Right ventricle myocardium inferior (tissue), 1 donor: ENCODE results near the gene ITPA. TPM values are rescaled to one million over a fixed set of nuclear protein-coding genes. Genes with fewer than 3 reads are reported as not detected.
A peak's percentile ranks its signal among the peaks of the same experiment; 100 is the strongest.

Source experiments
- ATAC-seq: fragments of 200-7000 bp; cut with Tn5 transposase; one replicate; pipeline ENCODE4 v1.9.1; 2020; ENCODE audit warnings: mild to moderate bottlenecking, moderate library complexity
- DNase-seq: peaks from one replicate; pipeline ENCODE4 v3.0.0; 2021; ENCODE audit errors: missing footprints
- intact Hi-C: fragments of 100-400 bp; cut with DNase I; formaldehyde crosslinking; loops from one replicate; pipeline ENCODE4 v1.11.0; 2022
- total RNA-seq: library from RNA; stranded (reverse); fragmentation: NEBNext Ultra II Directional; extraction: Animal tissue kit (Norgen Biotek cat#: 25700); gene quantifications from one replicate; pipeline ENCODE4 v1.2.1, GENCODE V29; 2021
- donor health status: DM: no; HTN: yes; CAD: no; lungs with severe emphysema.

The ITPA gene
- total RNA-seq, 1 donor from 2014 or later: 21.4 TPM

DNA sequence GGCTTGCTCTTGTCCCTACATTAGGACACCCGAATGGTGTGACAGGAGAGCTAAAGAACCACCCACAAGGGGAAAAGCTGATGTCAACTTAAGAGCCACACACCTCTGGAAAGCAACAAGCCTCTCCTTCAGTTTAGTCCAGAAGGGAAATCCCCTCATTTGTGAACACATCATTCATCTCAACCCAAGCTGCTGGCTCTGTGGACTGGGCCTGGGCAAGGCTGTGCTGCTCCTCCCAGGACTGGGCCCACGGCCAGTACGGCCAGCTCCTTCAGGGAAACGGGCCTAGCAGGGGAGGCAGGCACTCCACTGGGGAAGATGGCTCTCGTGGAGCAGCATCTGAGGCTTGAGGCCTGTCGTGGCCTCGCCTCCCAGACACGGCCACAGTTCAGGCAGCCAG lies 42.5 kb downstream of the ITPA start:
- intact Hi-C loops: no loop called here
- peak; percentile 65 for ATAC-seq
- DNase-seq: no peak

DNA sequence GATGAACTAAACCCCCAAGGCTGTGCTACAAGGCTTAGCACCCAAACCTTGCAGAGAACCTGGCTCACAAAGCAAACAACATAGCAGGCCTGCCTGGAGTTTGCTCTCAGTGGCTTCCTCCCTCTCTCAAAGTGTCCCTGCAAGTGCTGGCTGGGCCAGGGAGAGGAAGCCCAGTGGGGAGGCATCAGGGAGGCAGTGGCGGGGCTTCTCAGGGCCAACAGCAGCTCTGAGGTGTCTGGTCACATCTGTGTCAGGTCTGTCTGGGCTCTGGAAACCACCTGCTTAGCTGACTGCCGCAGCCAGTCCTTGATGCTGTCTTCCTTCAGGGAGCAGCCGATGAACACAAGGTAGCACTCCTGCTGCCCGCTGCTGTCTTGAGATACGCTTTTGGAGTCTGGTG lies 46.4 kb downstream of the ITPA start:
- intact Hi-C loops: loop anchor here (1.0 kb wide), 1 partner anchor 13 kb away; no protein-coding TSS in a partner anchor
- DNase-seq: no peak

DNA sequence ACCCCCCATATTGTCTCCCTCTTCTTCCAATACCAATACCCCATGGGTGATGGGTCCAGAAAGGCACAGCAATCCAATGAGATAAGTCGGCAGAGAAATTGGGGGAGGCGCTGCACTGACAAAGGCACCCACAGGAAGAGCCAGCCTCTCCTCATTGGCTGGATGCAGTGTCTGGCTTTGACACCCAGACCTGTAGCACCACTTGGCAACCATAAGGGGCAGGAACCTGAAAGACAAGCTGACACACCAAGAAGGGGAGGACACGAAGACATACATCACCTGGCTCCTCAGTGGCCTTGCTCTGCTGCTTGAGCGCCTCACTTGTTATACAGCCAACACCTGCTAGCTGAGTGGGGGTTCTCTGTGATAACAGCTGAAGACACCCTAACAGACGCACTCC lies 49.1 kb downstream of the ITPA start:
- no peak for ATAC-seq
- intact Hi-C loops: no loop called here
- no peak for DNase-seq

More for the DNA sequence above, 46.4 kb downstream of the ITPA start:
- no peak for ATAC-seq

DNA sequence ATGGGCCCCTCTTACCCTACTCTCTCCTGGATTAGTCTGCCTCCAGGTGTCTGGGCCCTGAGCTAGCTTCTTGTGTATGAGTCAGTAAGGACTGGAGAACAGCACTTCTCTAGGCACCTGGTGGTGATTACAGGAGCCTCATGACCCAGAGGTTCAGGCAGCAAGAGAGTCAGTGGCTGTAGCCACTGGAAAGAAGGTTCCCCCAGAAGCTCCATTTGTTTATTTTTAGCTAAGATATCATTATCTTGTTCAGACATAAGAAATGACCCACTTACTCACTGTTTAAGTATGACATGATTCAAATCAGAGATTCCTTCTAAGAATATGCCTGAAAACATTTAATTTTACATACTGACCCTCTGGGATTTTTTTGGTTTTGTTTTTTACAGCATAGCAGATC lies 53.3 kb downstream of the ITPA start:
- no peak for DNase-seq
- intact Hi-C loops: no loop called here
- no peak for ATAC-seq

DNA sequence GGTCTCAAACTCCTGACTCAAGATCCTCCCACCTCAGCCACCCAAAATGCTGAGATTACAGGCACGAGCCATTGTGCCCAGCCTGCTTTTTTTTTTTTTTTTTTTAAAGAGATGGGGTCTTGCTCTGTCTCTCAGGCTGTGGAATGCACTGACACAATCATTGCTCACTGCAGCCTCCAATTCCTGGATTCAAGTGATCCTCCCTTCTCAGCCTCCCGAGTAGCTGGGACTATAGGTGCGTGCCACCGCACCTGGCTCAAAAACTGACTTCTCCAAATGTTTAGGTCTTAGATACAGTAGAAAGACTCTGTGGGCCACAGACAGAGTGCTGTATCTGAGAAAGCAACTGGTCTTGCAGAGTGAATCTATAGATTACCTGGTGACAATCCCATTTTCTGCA lies 60.8 kb downstream of the ITPA start:
- no peak for ATAC-seq
- no peak for DNase-seq
- intact Hi-C loops: loop anchor here (10.0 kb wide), 1 partner anchor 45 kb away; no protein-coding TSS in a partner anchor

DNA sequence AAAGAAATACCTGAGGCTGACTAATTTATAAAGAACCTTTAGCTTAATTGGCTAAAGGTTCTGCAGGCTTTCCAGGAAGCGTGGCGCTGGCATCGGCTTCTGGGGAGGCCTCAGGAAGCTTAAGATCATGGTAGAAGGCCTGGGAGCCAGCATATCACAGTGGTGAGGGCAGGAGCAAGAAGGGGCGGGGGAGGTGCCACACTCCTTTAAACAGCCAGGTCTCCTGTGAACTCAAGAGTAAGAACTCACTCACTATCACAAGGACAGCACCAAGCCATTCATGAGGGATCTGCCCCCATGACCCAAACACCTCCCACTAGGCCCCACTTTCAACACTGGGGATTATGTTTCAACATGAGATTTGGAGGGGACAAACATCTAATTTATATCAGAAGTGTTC lies 64.1 kb downstream of the ITPA start:
- intact Hi-C loops: loop anchor here (10.0 kb wide), 1 partner anchor 49 kb away; no protein-coding TSS in a partner anchor

More for the DNA sequence above, 64.1 kb downstream of the ITPA start:
- DNase-seq: no peak
- no peak for ATAC-seq

Other genes with a start within 250 kb of the ITPA start
- not detected for gene GNRH2, start 165.9 kb upstream of the ITPA start, total RNA-seq
- gene MRPS26, start 163.4 kb upstream of the ITPA start, total RNA-seq: 52.2 TPM
- gene OXT, start 137.9 kb upstream of the ITPA start, total RNA-seq: 0.54 TPM
- gene AVP, start 124.8 kb upstream of the ITPA start, total RNA-seq: 0.84 TPM
- gene FASTKD5, start 49.6 kb upstream of the ITPA start, total RNA-seq: 27.9 TPM
- gene UBOX5, start 49.6 kb upstream of the ITPA start, total RNA-seq: 2.4 TPM
- 19.6 TPM for gene LZTS3, start 35.9 kb upstream of the ITPA start, total RNA-seq
- gene DDRGK1, start 4.8 kb upstream of the ITPA start, total RNA-seq: 36.5 TPM
- gene SLC4A11, start 29.7 kb downstream of the ITPA start, total RNA-seq: 0.14 TPM
- 22.1 TPM for gene DNAAF9, start 198.2 kb downstream of the ITPA start, total RNA-seq